Measurements from ENCODE around the gene GTPBP4. TPM values are rescaled to one million over a fixed set of nuclear protein-coding genes. Genes with fewer than 3 reads are reported as not detected.

The GTPBP4 gene
- total RNA-seq, 2 experiments from 2014 or later: 109 to 116 TPM

- ChIA-PET CTCF (interaction anchor here (1.5 kb wide), 1 partner anchor 12 kb away, joined by 5 read pairs; no protein-coding TSS in a partner anchor), POLR2A (interaction anchor here (0.5 to 1.8 kb wide), 6 partner anchors 16 to 579 kb away, joined by 3 to 8 read pairs (median 4); partner anchors contain the start of genes GTPBP4 and LARP4B)
- Mint-ChIP-seq H3K36me3 (ENCODE audit: low read depth) (peaks cover 64% of the 10 kb centered on the region), H3K9me3 (ENCODE audit: low read depth) (no peaks in the 10 kb centered on the region), H3K4me1 (peaks cover 64% of the 10 kb centered on the region), H3K27ac (peak overlapping the region; percentile 96), H3K27me3 (no peaks in the 10 kb centered on the region), H3K4me3 (peak overlapping the region; percentile 98)
- intact Hi-C loops (cut with DNase I, micrococcal nuclease): loop anchor here (1.0 to 2.0 kb wide), 3 partner anchors 8 to 914 kb away; partner anchors contain the start of genes LARP4B (in 1 of the 2), WDR37 (in 1 of the 2) and ZMYND11 (in 1 of the 2)
- ATAC-seq (peak; percentile 9), DNase-seq (no peak)
Measured at GRCh38 chr10:1048349-1048731, 60.1 kb downstream of the GTPBP4 start.

DNA sequence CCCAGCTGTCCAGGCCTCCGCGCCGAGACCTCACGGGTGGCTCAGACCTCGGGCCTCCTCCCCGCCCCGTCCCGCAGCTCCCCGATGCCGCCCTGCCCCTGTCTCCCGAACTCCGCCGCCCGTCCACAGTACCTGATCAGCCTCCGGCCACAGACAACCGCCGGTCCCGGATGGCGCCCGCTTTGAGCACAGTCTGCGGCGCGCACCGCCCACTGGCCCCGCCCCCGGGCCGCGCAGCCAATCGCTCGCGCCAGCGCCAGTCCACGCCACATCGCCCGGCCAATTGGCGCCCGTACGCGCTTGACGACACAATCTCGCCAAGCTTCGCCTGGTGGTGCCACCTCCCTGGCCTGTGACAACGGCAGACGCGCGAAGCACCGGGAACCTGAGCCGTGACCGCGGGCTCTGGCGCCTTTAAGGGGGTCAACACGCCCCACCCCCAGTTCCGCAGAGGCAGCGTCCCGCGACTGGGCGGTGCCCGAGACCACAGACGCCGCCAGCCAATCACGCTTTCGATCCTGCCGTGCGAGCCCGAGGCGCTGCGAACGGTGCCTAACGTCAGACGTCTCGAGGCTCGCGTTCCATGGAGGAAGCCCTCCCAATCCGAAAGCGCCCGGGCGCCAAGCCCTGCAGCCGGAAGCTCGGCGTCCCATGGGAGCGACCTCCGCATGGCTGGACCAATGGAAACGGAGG, 60.6 kb downstream of the GTPBP4 start, which contains the start of gene IDI1:
TSS of gene IDI1 (minus strand) at position 388 of the 693 bp plus-strand sequence. CDS start at position 272, 116 bp downstream.
- ATAC-seq (peak; percentile 85), DNase-seq (peak; percentile 97)
- ChIA-PET CTCF (interaction anchor here (1.5 kb wide), 1 partner anchor 13 kb away, joined by 5 read pairs; no protein-coding TSS in a partner anchor), POLR2A (interaction anchor here (0.5 to 1.8 kb wide), 9 partner anchors 10 to 784 kb away, joined by 3 to 9 read pairs (median 4); partner anchors contain the start of genes GTPBP4 and LARP4B)
- Mint-ChIP-seq H3K36me3 (ENCODE audit: low read depth) (peaks cover 66% of the 10 kb centered on the region), H3K4me3 (peak within 1 kb of the TSS; percentile 98), H3K27me3 (no peaks in the 10 kb centered on the region), H3K27ac (peak within 1 kb of the TSS; percentile 96), H3K4me1 (peaks cover 64% of the 10 kb centered on the region), H3K9me3 (ENCODE audit: low read depth) (no peaks in the 10 kb centered on the region)
- intact Hi-C loops (cut with DNase I, micrococcal nuclease): loop anchor here (1.0 to 2.0 kb wide), 6 partner anchors 7 to 914 kb away; partner anchors contain the start of genes GTPBP4 (in 2 of the 2), LARP4B (in 2 of the 2), WDR37 (in 1 of the 2) and ZMYND11 (in 1 of the 2)

- H3K36me3 Mint-ChIP-seq (ENCODE audit: low read depth): peaks cover 62% of the 10 kb centered on the region
- ChIA-PET CTCF (interaction anchor here (0.7 to 1.5 kb wide), 2 partner anchors 13 to 81 kb away, joined by 3 to 5 read pairs; no protein-coding TSS in a partner anchor), POLR2A (interaction anchor here (0.6 to 1.8 kb wide), 8 partner anchors 9 to 785 kb away, joined by 3 to 9 read pairs (median 4); partner anchors contain the start of genes GTPBP4 and LARP4B)
- no peaks in the 10 kb centered on the region for H3K9me3 Mint-ChIP-seq (ENCODE audit: low read depth)
- peak overlapping the region; percentile 96 for H3K27ac Mint-ChIP-seq
- H3K27me3 Mint-ChIP-seq: no peaks in the 10 kb centered on the region
- no peak for ATAC-seq
- peak overlapping the region; percentile 98 for H3K4me3 Mint-ChIP-seq
- DNase-seq: no peak
- peaks cover 64% of the 10 kb centered on the region for H3K4me1 Mint-ChIP-seq
- intact Hi-C loops (cut with DNase I, micrococcal nuclease): loop anchor here (1.0 to 2.0 kb wide), 5 partner anchors 8 to 915 kb away; partner anchors contain the start of genes GTPBP4 (in 2 of the 2), LARP4B (in 2 of the 2) and ZMYND11 (in 1 of the 2)
Measured at GRCh38 chr10:1049425-1049958, 61.3 kb downstream of the GTPBP4 start.

GRCh38 chr10:1050145-1050544, 61.9 kb downstream of the GTPBP4 start:
- H3K36me3 Mint-ChIP-seq (ENCODE audit: low read depth): peaks cover 58% of the 10 kb centered on the region
- DNase-seq: peak; percentile 56

DNA sequence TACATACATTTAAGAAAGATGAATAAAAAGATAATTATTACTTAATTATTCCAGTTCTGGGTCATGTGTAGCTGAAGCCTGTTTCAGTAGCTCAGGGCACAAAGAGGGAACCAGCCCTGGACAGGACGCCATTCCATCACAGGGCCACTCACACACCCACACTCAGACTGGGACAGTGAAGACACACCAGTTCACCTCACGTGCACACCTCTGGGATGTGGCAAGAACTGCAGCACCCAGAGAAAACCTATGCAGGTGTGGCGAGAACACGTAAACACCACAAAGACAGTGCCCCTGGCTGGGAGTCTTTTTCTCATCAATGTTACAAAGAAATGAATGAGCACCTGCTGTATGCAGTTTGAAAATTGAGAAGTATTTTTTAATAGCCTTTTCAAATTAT, 62.3 kb downstream of the GTPBP4 start:
- H3K27me3 Mint-ChIP-seq: no peaks in the 10 kb centered on the region
- H3K4me1 Mint-ChIP-seq: peaks cover 63% of the 10 kb centered on the region
- intact Hi-C loops (cut with DNase I, micrococcal nuclease): no loop called here
- ChIA-PET CTCF (interaction anchor here (0.7 to 3.3 kb wide), 2 partner anchors 12 to 82 kb away, joined by 3 to 14 read pairs; no protein-coding TSS in a partner anchor), POLR2A (interaction anchor here (0.6 kb wide), 1 partner anchor 38 kb away, joined by 4 read pairs; no protein-coding TSS in a partner anchor)
- H3K4me3 Mint-ChIP-seq: peak overlapping the region; percentile 98
- DNase-seq (peak; percentile 72), ATAC-seq (no peak)
- no peaks in the 10 kb centered on the region for H3K9me3 Mint-ChIP-seq (ENCODE audit: low read depth)
- H3K36me3 Mint-ChIP-seq (ENCODE audit: low read depth): peaks cover 54% of the 10 kb centered on the region
- H3K27ac Mint-ChIP-seq: peak overlapping the region; percentile 63

More at GRCh38 chr10:1050145-1050544, 61.9 kb downstream of the GTPBP4 start:
- Mint-ChIP-seq H3K27me3 (no peaks in the 10 kb centered on the region), H3K4me3 (peak overlapping the region; percentile 98), H3K27ac (peak overlapping the region; percentile 96), H3K4me1 (peaks cover 64% of the 10 kb centered on the region), H3K9me3 (ENCODE audit: low read depth) (no peaks in the 10 kb centered on the region)
- ChIA-PET CTCF (interaction anchor here (0.7 to 3.3 kb wide), 2 partner anchors 12 to 82 kb away, joined by 3 to 14 read pairs; no protein-coding TSS in a partner anchor), POLR2A (interaction anchor here (0.6 kb wide), 2 partner anchors 38 to 53 kb away, joined by 3 to 4 read pairs; no protein-coding TSS in a partner anchor)
- intact Hi-C loops (cut with DNase I, micrococcal nuclease): no loop called here
- ATAC-seq: no peak

GRCh38 chr10:1054684-1055083, 66.5 kb downstream of the GTPBP4 start:
- DNase-seq (no peak), ATAC-seq (no peak)
- H3K27me3 Mint-ChIP-seq: no peaks in the 10 kb centered on the region
- H3K27ac Mint-ChIP-seq: peak overlapping the region; percentile 70
- peaks cover 45% of the 10 kb centered on the region for H3K36me3 Mint-ChIP-seq (ENCODE audit: low read depth)
- ChIA-PET CTCF (no interaction called here), POLR2A (no interaction called here)
- intact Hi-C loops (cut with DNase I, micrococcal nuclease): no loop called here
- H3K9me3 Mint-ChIP-seq (ENCODE audit: low read depth): no peaks in the 10 kb centered on the region
- peak overlapping the region; percentile 94 for H3K4me3 Mint-ChIP-seq
- H3K4me1 Mint-ChIP-seq: peaks cover 71% of the 10 kb centered on the region

GRCh38 chr10:1056326-1057105, 68.3 kb downstream of the GTPBP4 start, which contains the start of gene WDR37:
TSS of gene WDR37 (plus strand) at chr10:1056385. CDS start at chr10:1072156, 15,771 bp downstream.
- DNase-seq (peak; percentile 92), ATAC-seq (peak; percentile 94)
- intact Hi-C loops (cut with DNase I, micrococcal nuclease): loop anchor here (1.0 to 2.0 kb wide), 6 partner anchors 7 to 125 kb away; partner anchors contain the start of genes GTPBP4 (in 2 of the 2), IDI1 (in 1 of the 2) and LARP4B (in 1 of the 2)
- ChIA-PET POLR2A (no interaction called here), CTCF (interaction anchor here (0.9 kb wide), 1 partner anchor 54 kb away, joined by 3 read pairs; no protein-coding TSS in a partner anchor)
- H3K4me3 Mint-ChIP-seq: peak within 1 kb of the TSS; percentile 94
- H3K36me3 Mint-ChIP-seq (ENCODE audit: low read depth): peaks cover 38% of the 10 kb centered on the region
- no peaks in the 10 kb centered on the region for H3K27me3 Mint-ChIP-seq
- H3K27ac Mint-ChIP-seq: peak within 1 kb of the TSS; percentile 92
- H3K4me1 Mint-ChIP-seq: peaks cover 76% of the 10 kb centered on the region
- H3K9me3 Mint-ChIP-seq (ENCODE audit: low read depth): no peaks in the 10 kb centered on the region

DNA sequence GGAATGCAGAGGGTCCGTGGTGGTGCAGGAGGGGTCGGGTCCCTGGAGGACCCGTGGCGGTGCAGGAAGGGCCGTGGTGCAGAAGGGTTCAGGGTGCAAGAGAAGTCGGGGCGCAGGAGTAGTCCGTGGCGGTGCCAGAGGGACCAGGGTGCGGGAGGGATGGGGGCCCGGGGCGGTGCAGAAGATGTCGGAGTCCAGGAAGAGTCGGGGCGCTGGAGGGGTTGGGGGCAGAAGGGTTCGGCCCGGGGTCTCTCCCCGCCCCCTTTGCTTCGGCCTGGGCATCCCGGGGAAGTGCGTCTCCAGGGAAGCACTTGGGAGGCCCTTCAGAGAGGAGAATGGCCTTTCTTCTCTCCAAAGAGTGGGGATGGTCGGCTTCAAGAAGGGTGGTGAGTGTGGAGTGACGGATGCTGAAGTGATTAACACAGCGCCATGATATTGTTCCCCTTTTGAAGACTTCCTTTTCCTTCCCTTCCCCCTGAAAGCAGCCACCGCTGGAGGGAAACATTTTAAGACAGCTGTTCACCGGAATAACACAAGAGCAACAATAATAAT, 68.9 kb downstream of the GTPBP4 start:
- no peaks in the 10 kb centered on the region for H3K9me3 Mint-ChIP-seq (ENCODE audit: low read depth)
- peak overlapping the region; percentile 94 for H3K4me3 Mint-ChIP-seq
- H3K27ac Mint-ChIP-seq: peak overlapping the region; percentile 89
- CTCF ChIA-PET: interaction anchor here (1.0 kb wide), 1 partner anchor 16 kb away, joined by 3 read pairs; no protein-coding TSS in a partner anchor
- H3K36me3 Mint-ChIP-seq (ENCODE audit: low read depth): peaks cover 31% of the 10 kb centered on the region
- no peak for DNase-seq
- peak; percentile 28 for ATAC-seq
- POLR2A ChIA-PET: interaction anchor here (2.5 kb wide), 1 partner anchor 8 kb away, joined by 9 read pairs; the partner anchor contains the start of gene IDI1
- H3K27me3 Mint-ChIP-seq: no peaks in the 10 kb centered on the region
- H3K4me1 Mint-ChIP-seq: peaks cover 76% of the 10 kb centered on the region
- intact Hi-C loops (cut with DNase I, micrococcal nuclease): loop anchor here (1.0 to 2.0 kb wide), 3 partner anchors 8 to 68 kb away; partner anchors contain the start of genes GTPBP4 (in 1 of the 2) and IDI1 (in 1 of the 2)

DNA sequence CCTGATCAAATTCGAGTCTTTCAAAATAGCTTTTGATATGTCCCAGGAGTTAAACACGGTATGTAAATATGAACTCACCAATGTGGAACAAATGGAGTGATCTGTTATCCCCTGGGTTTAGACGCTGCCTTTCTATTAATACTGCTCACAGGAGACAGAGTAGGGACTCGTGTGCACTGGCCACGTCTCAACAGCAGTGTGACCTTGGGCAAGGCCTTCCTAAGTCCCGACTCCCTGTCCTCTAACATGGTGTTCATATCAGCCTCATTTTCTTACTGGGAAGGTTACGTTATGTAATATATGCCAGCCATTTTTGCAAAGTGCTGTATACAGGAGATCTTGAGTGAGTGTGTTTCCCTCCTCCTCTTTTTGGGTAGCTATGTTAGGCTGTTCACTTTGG, 69.8 kb downstream of the GTPBP4 start:
- DNase-seq (no peak), ATAC-seq (no peak)
- Mint-ChIP-seq H3K9me3 (ENCODE audit: low read depth) (no peaks in the 10 kb centered on the region), H3K4me1 (peaks cover 78% of the 10 kb centered on the region), H3K36me3 (ENCODE audit: low read depth) (peaks cover 23% of the 10 kb centered on the region), H3K4me3 (peak overlapping the region; percentile 94), H3K27ac (peak overlapping the region; percentile 89), H3K27me3 (no peaks in the 10 kb centered on the region)
- ChIA-PET POLR2A (interaction anchor here (2.5 kb wide), 1 partner anchor 9 kb away, joined by 9 read pairs; the partner anchor contains the start of gene IDI1), CTCF (interaction anchor here (1.0 kb wide), 1 partner anchor 15 kb away, joined by 3 read pairs; no protein-coding TSS in a partner anchor)
- intact Hi-C loops (cut with DNase I, micrococcal nuclease): no loop called here

GRCh38 chr10:1059902-1060301, 71.7 kb downstream of the GTPBP4 start:
- Mint-ChIP-seq H3K27me3 (no peaks in the 10 kb centered on the region), H3K9me3 (ENCODE audit: low read depth) (no peaks in the 10 kb centered on the region), H3K36me3 (ENCODE audit: low read depth) (peaks cover 16% of the 10 kb centered on the region), H3K4me3 (no peak overlapping the region), H3K27ac (peak overlapping the region; percentile 40), H3K4me1 (peaks cover 78% of the 10 kb centered on the region)
- POLR2A ChIA-PET: interaction anchor here (2.5 kb wide), 1 partner anchor 11 kb away, joined by 9 read pairs; the partner anchor contains the start of gene IDI1
- ATAC-seq (no peak), DNase-seq (no peak)
- CTCF ChIA-PET: interaction anchor here (1.0 kb wide), 1 partner anchor 15 kb away, joined by 5 read pairs; no protein-coding TSS in a partner anchor
- intact Hi-C loops (cut with DNase I, micrococcal nuclease): no loop called here
